Stimulated activated CD4-positive, alpha-beta T cell treated with anti-CD3 and anti-CD28 coated beads, Interleukin-4, amount 100 ng/mL, for 1 hour (primary cell): ENCODE measurements around the gene CTBP2.

ENCODE experiments used
- DNase-seq: peaks from one replicate; pipeline ENCODE4 v3.0.0-alpha.2; 2020

Gene CTBP2

GRCh38 chr10:125141860-125142484, 18.4 kb downstream of the CTBP2 start:
- no peak for DNase-seq

GRCh38 chr10:125141150-125141859, 19.1 kb downstream of the CTBP2 start:
- DNase-seq, result no peak

GRCh38 chr10:125140151-125140550, 20.2 kb downstream of the CTBP2 start:
- DNase-seq, result no peak

GRCh38 chr10:125137601-125138438, 22.5 kb downstream of the CTBP2 start:
- no peak for DNase-seq

- DNase-seq, result no peak
Observed at GRCh38 chr10:125136087-125136486, 24.3 kb downstream of the CTBP2 start.

- DNase-seq, result no peak
Observed at GRCh38 chr10:125135771-125136035, 24.7 kb downstream of the CTBP2 start.

GRCh38 chr10:125134916-125135770, 25.2 kb downstream of the CTBP2 start:
- DNase-seq, result no peak

- no peak for DNase-seq
Observed at GRCh38 chr10:125134483-125134848, 25.9 kb downstream of the CTBP2 start.

- no peak for DNase-seq
Observed at GRCh38 chr10:125133696-125134482, 26.5 kb downstream of the CTBP2 start.

- no peak for DNase-seq
Observed at GRCh38 chr10:125132344-125132743, 28.0 kb downstream of the CTBP2 start.

- DNase-seq, result no peak
Observed at GRCh38 chr10:125130916-125131315, 29.4 kb downstream of the CTBP2 start.

GRCh38 chr10:125130260-125130659, 30.1 kb downstream of the CTBP2 start:
- DNase-seq, result no peak

GRCh38 chr10:125129076-125129458, 31.3 kb downstream of the CTBP2 start:
- DNase-seq, result no peak

- DNase-seq, result no peak
Observed at GRCh38 chr10:125128397-125129075, 31.8 kb downstream of the CTBP2 start.

- DNase-seq, result no peak
Observed at GRCh38 chr10:125127986-125128385, 32.4 kb downstream of the CTBP2 start.

GRCh38 chr10:125127110-125127509, 33.3 kb downstream of the CTBP2 start:
- DNase-seq, result no peak

GRCh38 chr10:125125951-125126735, 34.2 kb downstream of the CTBP2 start:
- no peak for DNase-seq

GRCh38 chr10:125124907-125125306, 35.5 kb downstream of the CTBP2 start:
- no peak for DNase-seq

GRCh38 chr10:125124115-125124487, 36.3 kb downstream of the CTBP2 start:
- no peak for DNase-seq

- no peak for DNase-seq
Observed at GRCh38 chr10:125123476-125124114, 36.8 kb downstream of the CTBP2 start.
